ENCODE results near the gene PAQR9. TPM values are rescaled to one million over a fixed set of nuclear protein-coding genes. Genes with fewer than 3 reads are reported as not detected.
"Not testable (repeated sequence)": the region's sequence is repeated elsewhere in the genome, so short reads cannot be mapped to it uniquely, and the experiment has no call there.

PAQR9 gene
- total RNA-seq, 4 donors from 2014 or later = not detected

- WGBS, 2 donors = 63 to 79% methylated on average over 5 of the region's 5 CpGs
- Histone ChIP-seq H3K4me1 (peaks cover 0 to 11% (median 0%) of the 10 kb centered on the region in 3 donors), H3K9me3 (no peaks in the 10 kb centered on the region), H3K4me3 (no peak overlapping the region), H3K36me3 (no peaks in the 10 kb centered on the region), H3K27ac (no peak overlapping the region), H3K27me3 (peaks cover 0 to 6% (median 0%) of the 10 kb centered on the region in 4 donors)
- intact Hi-C loops (cut with DNase I) = loop anchor here (5.0 kb wide), 1 partner anchor 163 kb away; no protein-coding TSS in a partner anchor
- TF ChIP-seq POLR2A (IDR thresholded peaks at IDR 0.05) = no peak
- TF ChIP-seq CTCF (IDR thresholded peaks at IDR 0.05) = no peak
- no peak for DNase-seq
Observed at GRCh38 chr3:142990721-142991120, 27.2 kb upstream of the PAQR9 start.

- 82 to 100% methylated on average over 1 to 2 of the region's 3 CpGs for whole genome bisulfite sequencing, 2 donors
- H3K9me3 ChIP-seq; DNase-seq; H3K27ac ChIP-seq; intact Hi-C loops (cut with DNase I); H3K4me3 ChIP-seq; H3K36me3 ChIP-seq; H3K27me3 ChIP-seq: not testable (repeated sequence)
- peaks cover 0 to 11% (median 0%) of the 10 kb centered on the region in 3 donors for H3K4me1 ChIP-seq
Observed at GRCh38 chr3:142988826-142989225, 25.4 kb upstream of the PAQR9 start.

GRCh38 chr3:142988221-142988620 is 24.7 kb upstream of the PAQR9 start:
- H3K27ac ChIP-seq; H3K27me3 ChIP-seq; intact Hi-C loops (cut with DNase I); H3K4me3 ChIP-seq; H3K36me3 ChIP-seq; DNase-seq; H3K9me3 ChIP-seq: not testable (repeated sequence)
- peaks cover 0 to 11% (median 0%) of the 10 kb centered on the region in 3 donors for H3K4me1 ChIP-seq
- WGBS, 2 donors = 83 to 94% methylated on average over 2 of the region's 2 CpGs

GRCh38 chr3:142987707-142988106 is 24.2 kb upstream of the PAQR9 start:
- Histone ChIP-seq H3K27ac (no peak overlapping the region), H3K36me3 (no peaks in the 10 kb centered on the region), H3K4me1 (peaks cover 0 to 11% (median 0%) of the 10 kb centered on the region in 3 donors), H3K27me3 (peaks cover 0 to 5% (median 0%) of the 10 kb centered on the region in 4 donors), H3K9me3 (no peaks in the 10 kb centered on the region), H3K4me3 (no peak overlapping the region)
- intact Hi-C loops (cut with DNase I) = no loop called here
- no peak for DNase-seq
- TF ChIP-seq POLR2A (IDR thresholded peaks at IDR 0.05) = no peak
- no peak for TF ChIP-seq CTCF (IDR thresholded peaks at IDR 0.05)
- WGBS, 2 donors = 20 to 28% methylated on average over 6 to 7 of the region's 7 CpGs

- 49 to 59% methylated on average over 5 of the region's 5 CpGs for WGBS, 2 donors
- intact Hi-C loops (cut with DNase I) = no loop called here
- no peaks in the 10 kb centered on the region for H3K9me3 ChIP-seq
- H3K4me3 ChIP-seq = no peak overlapping the region
- no peaks in the 10 kb centered on the region for H3K27me3 ChIP-seq
- H3K4me1 ChIP-seq = peaks cover 0 to 11% (median 0%) of the 10 kb centered on the region in 3 donors
- TF ChIP-seq CTCF (IDR thresholded peaks at IDR 0.05) (peak; percentile 42 to 75 (median 60)), POLR2A (IDR thresholded peaks at IDR 0.05) (no peak)
- no peaks in the 10 kb centered on the region for H3K36me3 ChIP-seq
- no peak overlapping the region for H3K27ac ChIP-seq
- DNase-seq = no peak
Observed at GRCh38 chr3:142987080-142987700, 23.7 kb upstream of the PAQR9 start.

- Histone ChIP-seq H3K27ac (no peak overlapping the region), H3K4me3 (no peak overlapping the region), H3K4me1 (peaks cover 0 to 11% (median 0%) of the 10 kb centered on the region in 3 donors), H3K27me3 (peaks cover 0 to 18% (median 0%) of the 10 kb centered on the region in 4 donors), H3K9me3 (no peaks in the 10 kb centered on the region), H3K36me3 (no peaks in the 10 kb centered on the region)
- TF ChIP-seq CTCF (IDR thresholded peaks at IDR 0.05) (no peak), POLR2A (IDR thresholded peaks at IDR 0.05) (no peak)
- no peak for DNase-seq
- intact Hi-C loops (cut with DNase I) = no loop called here
- WGBS, 2 donors = 85 to 89% methylated on average over 3 of the region's 3 CpGs
Observed at GRCh38 chr3:142984255-142984654, 20.8 kb upstream of the PAQR9 start.
